RWPE2 (cell line): ENCODE data around the gene GABRD.

Source experiments
- ATAC-seq: fragments of 200-7000 bp; cut with Tn5 transposase; 3 replicates; pipeline ENCODE4 v1.9.1; 2021; ENCODE audit warnings: low read depth
- DNase-seq: peaks from one replicate; pipeline ENCODE4 v3.0.0-alpha.2; 2020; ENCODE audit warnings: low spot score
- H3K27ac ChIP-seq: fragments of 450-650 bp; 2 replicates; pipeline ENCODE4 v1.5.1; 2017; ENCODE audit warnings: mild to moderate bottlenecking; ENCODE audit not compliant: poor library complexity, severe bottlenecking
- H3K27me3 ChIP-seq: fragments of 250-450 bp; sonication (Bioruptor Pico); 2 replicates; pipeline ENCODE4 v1.5.1; 2021; ENCODE audit warnings: mild to moderate bottlenecking, moderate library complexity; ENCODE audit not compliant: insufficient read depth, poor library complexity, severe bottlenecking
- H3K36me3 ChIP-seq: fragments of 250-450 bp; sonication (Bioruptor Pico); 2 replicates; pipeline ENCODE4 v1.5.1; 2020; ENCODE audit warnings: low read depth, mild to moderate bottlenecking, moderate library complexity
- H3K4me1 ChIP-seq: fragments of 250-450 bp; sonication (Bioruptor Pico); 2 replicates; pipeline ENCODE4 v1.5.1; 2021; ENCODE audit warnings: mild to moderate bottlenecking, moderate library complexity; ENCODE audit not compliant: insufficient read depth, poor library complexity, severe bottlenecking
- H3K4me3 ChIP-seq: fragments of 250-450 bp; sonication (Bioruptor Pico); 2 replicates; pipeline ENCODE4 v1.5.1; 2021; ENCODE audit warnings: mild to moderate bottlenecking, moderate library complexity; ENCODE audit not compliant: severe bottlenecking
- H3K9me3 ChIP-seq: fragments of 250-450 bp; sonication (Bioruptor Pico); 2 replicates; pipeline ENCODE4 v1.5.1; 2021; ENCODE audit warnings: mild to moderate bottlenecking, moderate library complexity; ENCODE audit not compliant: severe bottlenecking
- TF ChIP-seq, protein P1 (sequence below): fragments of 450-650 bp; IDR thresholded peaks from one replicate; pipeline ENCODE4 v1.5.1; 2017; ENCODE audit warnings: mild to moderate bottlenecking, moderate library complexity; ENCODE audit not compliant: poor library complexity, severe bottlenecking

GABRD gene

DNA sequence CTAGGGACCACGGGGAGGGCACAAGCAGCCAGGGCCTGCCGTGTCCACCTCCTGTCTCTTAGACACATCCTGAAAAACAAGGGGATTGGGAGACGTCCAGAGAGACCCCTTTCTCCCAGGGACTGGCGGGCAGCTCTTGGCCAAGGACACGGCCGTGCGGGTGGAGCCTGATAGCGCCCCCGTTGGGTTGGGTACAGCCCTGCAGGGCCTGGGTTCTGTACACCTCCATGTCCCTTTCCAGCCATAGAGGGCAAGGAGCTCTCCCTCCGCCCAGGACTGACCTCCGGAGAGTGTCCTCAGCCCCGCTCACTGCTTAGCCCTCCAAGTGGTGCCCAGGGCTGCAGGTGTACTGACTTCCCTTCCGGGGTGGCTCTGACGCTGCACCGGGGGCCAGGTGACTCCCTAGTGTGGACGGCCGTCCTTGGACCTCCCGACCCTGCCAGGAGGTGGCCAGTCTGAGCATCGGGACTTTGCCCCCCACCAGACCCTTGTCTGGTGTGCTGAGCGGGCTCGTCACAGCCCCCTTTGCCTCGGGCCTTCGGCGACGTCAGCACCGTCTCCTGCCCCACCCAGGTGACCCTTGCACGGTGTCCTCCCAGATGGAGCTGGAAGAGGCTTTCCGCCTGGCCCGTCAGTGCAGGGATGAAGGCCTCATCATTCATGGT is 36.9 kb downstream of the GABRD start:
- Histone ChIP-seq H3K27me3 (no peaks in the 10 kb centered on the region), H3K9me3 (no peaks in the 10 kb centered on the region), H3K36me3 (peaks cover 32% of the 10 kb centered on the region), H3K4me1 (no peaks in the 10 kb centered on the region), H3K27ac (no peak overlapping the region), H3K4me3 (no peak overlapping the region)
- no peak for DNase-seq
- TF ChIP-seq, protein P1, sequence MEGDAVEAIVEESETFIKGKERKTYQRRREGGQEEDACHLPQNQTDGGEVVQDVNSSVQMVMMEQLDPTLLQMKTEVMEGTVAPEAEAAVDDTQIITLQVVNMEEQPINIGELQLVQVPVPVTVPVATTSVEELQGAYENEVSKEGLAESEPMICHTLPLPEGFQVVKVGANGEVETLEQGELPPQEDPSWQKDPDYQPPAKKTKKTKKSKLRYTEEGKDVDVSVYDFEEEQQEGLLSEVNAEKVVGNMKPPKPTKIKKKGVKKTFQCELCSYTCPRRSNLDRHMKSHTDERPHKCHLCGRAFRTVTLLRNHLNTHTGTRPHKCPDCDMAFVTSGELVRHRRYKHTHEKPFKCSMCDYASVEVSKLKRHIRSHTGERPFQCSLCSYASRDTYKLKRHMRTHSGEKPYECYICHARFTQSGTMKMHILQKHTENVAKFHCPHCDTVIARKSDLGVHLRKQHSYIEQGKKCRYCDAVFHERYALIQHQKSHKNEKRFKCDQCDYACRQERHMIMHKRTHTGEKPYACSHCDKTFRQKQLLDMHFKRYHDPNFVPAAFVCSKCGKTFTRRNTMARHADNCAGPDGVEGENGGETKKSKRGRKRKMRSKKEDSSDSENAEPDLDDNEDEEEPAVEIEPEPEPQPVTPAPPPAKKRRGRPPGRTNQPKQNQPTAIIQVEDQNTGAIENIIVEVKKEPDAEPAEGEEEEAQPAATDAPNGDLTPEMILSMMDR = no peak
- no peak for ATAC-seq

DNA sequence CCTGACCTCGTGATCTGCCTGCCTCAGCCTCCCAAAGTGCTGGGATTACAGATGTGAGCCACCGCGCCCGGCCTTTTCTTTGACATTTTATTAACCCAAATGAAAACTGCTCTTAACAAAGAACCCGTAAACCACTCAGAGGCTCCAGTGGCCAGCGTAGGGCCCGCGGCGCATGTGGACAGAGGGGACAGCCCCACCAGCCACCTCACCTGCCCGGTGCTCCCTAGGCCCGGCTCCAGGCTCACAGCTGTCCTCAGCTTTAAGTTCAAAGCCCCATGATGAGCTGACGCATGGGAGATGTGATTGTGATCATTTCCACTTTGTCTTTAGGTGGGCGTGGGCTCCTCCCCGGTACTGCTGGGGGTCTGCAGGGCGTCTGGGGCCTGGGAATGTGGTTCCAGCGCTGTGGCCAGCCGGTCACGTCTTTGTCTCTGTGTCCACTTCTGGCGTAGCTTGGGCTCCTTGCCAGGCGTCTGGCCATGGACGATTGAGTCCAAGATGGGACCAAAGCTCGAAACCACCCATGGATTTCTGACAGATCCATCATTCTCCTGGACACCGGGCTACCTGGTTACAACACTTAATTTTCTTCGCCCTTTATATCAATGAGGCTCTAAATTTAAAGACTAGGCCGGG is 37.9 kb downstream of the GABRD start:
- TF ChIP-seq, protein P1 = no peak

DNA sequence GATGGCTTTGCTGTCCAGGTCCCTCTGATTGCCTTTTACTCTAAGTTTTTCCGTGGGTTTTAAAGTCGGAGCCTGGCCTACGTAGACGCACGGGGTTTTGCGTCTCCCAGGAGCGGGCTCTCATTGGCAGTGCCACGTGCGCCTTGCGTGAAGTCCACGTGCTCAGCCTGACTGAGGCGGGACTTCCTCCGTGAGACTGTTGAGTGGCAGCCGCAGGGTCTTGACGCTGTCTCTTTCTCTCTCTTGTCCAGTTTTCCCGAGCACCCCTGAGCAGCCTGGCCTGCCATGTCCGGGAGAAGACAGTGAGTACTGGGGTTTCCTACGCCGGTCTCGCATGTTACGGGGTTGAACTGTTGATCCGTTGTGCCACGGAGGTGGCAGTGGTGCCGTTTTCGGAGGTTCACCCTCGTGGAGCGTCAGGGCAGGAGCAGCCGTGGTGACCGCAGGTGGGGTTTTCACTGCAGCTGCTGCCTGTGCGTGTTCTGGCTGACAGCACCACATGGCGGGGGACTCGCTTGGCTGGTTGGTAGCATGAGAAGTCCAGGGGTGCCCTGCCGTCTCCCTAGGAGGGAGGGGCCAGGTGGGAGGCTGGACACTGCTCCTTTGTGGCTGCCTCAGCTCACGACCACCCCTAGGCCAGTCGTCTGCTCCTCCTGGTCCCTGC is 40.3 kb downstream of the GABRD start:
- no peak for ATAC-seq
- Histone ChIP-seq H3K27ac (no peak overlapping the region), H3K27me3 (no peaks in the 10 kb centered on the region), H3K36me3 (peaks cover 43% of the 10 kb centered on the region), H3K4me3 (no peak overlapping the region), H3K4me1 (no peaks in the 10 kb centered on the region), H3K9me3 (peaks cover 3% of the 10 kb centered on the region)
- TF ChIP-seq, protein P1 = no peak
- no peak for DNase-seq

More for the DNA sequence above, 37.9 kb downstream of the GABRD start:
- no peaks in the 10 kb centered on the region for H3K9me3 ChIP-seq
- H3K27me3 ChIP-seq = no peaks in the 10 kb centered on the region
- no peak for DNase-seq
- peaks cover 32% of the 10 kb centered on the region for H3K36me3 ChIP-seq
- ATAC-seq = no peak
- no peaks in the 10 kb centered on the region for H3K4me1 ChIP-seq
- no peak overlapping the region for H3K4me3 ChIP-seq
- H3K27ac ChIP-seq = no peak overlapping the region

DNA sequence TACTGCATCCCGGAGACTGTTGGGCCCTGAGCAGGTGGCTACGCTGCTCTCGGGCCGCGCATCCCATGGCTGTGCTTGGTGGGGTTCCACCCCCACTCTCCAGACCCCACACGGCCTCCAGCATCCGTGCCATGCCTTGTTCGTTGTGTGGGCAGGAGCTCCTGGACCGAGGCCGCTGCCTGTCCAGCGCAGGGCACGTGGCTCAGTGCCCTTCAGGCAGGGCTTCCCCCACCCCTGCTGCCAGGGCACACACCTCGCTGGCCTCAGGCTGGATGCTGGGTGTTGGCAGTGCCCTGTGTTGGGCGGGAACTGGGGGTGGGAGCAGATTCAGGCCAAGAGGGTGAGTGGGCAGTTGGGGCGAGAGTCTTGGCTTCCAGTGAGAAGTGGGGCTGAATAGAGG is 40.9 kb downstream of the GABRD start:
- DNase-seq = no peak
- no peak for ATAC-seq
- no peaks in the 10 kb centered on the region for H3K4me1 ChIP-seq
- peaks cover 3% of the 10 kb centered on the region for H3K9me3 ChIP-seq
- H3K4me3 ChIP-seq = no peak overlapping the region
- peaks cover 49% of the 10 kb centered on the region for H3K36me3 ChIP-seq
- H3K27me3 ChIP-seq = no peaks in the 10 kb centered on the region
- TF ChIP-seq, protein P1 = no peak
- H3K27ac ChIP-seq = no peak overlapping the region
